Nephron (organoid): ENCODE data around the gene ZNF827.

Experiments
- H3K27ac Mint-ChIP-seq, 3 experiments: 2 replicates each; pipeline ENCODE4 v1.8.0; 2020; ENCODE audit warnings: mixed read lengths in 3 of 3, mild to moderate bottlenecking in 2 of 3, moderate library complexity in 1 of 3
- H3K27me3 Mint-ChIP-seq: 2 replicates; pipeline ENCODE4 v1.8.0; 2021; ENCODE audit warnings: low read depth, mild to moderate bottlenecking, moderate library complexity, mixed read lengths
- H3K36me3 Mint-ChIP-seq: 2 replicates; pipeline ENCODE4 v1.8.0; 2020; ENCODE audit warnings: low read depth, mixed read lengths
- H3K4me1 Mint-ChIP-seq: 2 replicates; pipeline ENCODE4 v1.8.0; 2020; ENCODE audit warnings: mixed read lengths
- H3K4me3 Mint-ChIP-seq, 3 experiments: 2 replicates each; pipeline ENCODE4 v1.8.0; 2020; ENCODE audit warnings: mild to moderate bottlenecking in 3 of 3, mixed read lengths in 3 of 3, moderate library complexity in 2 of 3
- H3K9me3 Mint-ChIP-seq: 2 replicates; pipeline ENCODE4 v1.8.0; 2020; ENCODE audit warnings: mixed read lengths
- CTCF ChIP-seq, 3 experiments: fragments of 200-600 bp; sonication (generic); IDR thresholded peaks; one replicate each; pipeline ENCODE4 v1.5.0; 2021; ENCODE audit warnings: antibody characterized with exemption in 3 of 3; ENCODE audit not compliant: unreplicated experiment in 3 of 3

ZNF827 gene

GRCh38 chr4:145730026-145730425 is 208.6 kb downstream of the ZNF827 start:
- H3K9me3 Mint-ChIP-seq: no peaks in the 10 kb centered on the region
- H3K4me3 Mint-ChIP-seq: peak overlapping the region in 1 of 3 experiments; percentile 7
- no peaks in the 10 kb centered on the region for H3K27me3 Mint-ChIP-seq

DNA sequence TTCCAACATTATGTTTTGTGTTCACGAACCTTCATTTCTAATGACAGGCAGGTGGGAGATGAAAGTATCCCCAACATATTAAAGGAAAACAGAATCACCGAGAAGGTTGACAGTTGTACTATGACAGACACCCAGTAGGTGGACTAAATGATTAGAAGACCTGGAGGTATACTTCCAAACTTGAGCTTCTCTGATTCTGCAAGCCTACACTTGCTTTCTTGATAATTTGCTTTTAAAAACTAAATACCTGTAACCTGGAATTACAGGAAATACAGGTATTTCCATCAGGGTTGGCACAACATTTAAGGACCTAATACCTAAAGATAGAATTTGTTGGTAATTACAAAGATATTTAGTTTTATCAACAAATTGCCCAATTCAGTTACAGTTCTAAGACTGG is 215.3 kb downstream of the ZNF827 start:
- no peak for TF ChIP-seq CTCF (IDR thresholded peaks at IDR 0.05; ENCODE audit: unreplicated experiment in 3 of 3)
- no peaks in the 10 kb centered on the region for H3K9me3 Mint-ChIP-seq
- peaks cover 4% of the 10 kb centered on the region for H3K27me3 Mint-ChIP-seq
- no peaks in the 10 kb centered on the region for H3K36me3 Mint-ChIP-seq
- peaks cover 19% of the 10 kb centered on the region for H3K4me1 Mint-ChIP-seq
- no peak overlapping the region for H3K27ac Mint-ChIP-seq
- no peak overlapping the region for H3K4me3 Mint-ChIP-seq

More at GRCh38 chr4:145730026-145730425, 208.6 kb downstream of the ZNF827 start:
- H3K27ac Mint-ChIP-seq: peak overlapping the region; percentile 24 to 92 (median 63)
- no peak for TF ChIP-seq CTCF (IDR thresholded peaks at IDR 0.05; ENCODE audit: unreplicated experiment in 3 of 3)
- H3K4me1 Mint-ChIP-seq: peaks cover 47% of the 10 kb centered on the region
- H3K36me3 Mint-ChIP-seq: no peaks in the 10 kb centered on the region

DNA sequence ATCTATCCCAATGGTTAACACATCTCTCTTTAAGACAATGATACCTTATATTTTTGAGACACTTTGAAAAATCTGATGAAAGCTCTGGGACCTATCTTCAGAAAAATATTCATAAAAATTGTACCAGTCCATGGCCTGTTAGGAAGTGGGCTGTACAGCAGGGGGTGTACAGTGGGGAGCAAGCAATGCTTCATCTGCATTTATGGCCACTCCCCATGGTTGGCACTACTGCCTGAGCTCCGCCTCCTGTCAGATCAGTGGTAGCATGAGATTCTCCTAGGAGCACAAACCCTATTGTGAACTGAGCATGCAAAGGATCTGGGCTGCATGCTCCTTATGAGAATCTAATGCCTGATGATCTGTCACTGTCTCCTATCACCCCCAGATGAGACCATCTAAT is 216.1 kb downstream of the ZNF827 start:
- Mint-ChIP-seq H3K4me3 (no peak overlapping the region), H3K9me3 (no peaks in the 10 kb centered on the region), H3K4me1 (peaks cover 25% of the 10 kb centered on the region), H3K27me3 (peaks cover 4% of the 10 kb centered on the region), H3K36me3 (no peaks in the 10 kb centered on the region), H3K27ac (no peak overlapping the region)
- no peak for TF ChIP-seq CTCF (IDR thresholded peaks at IDR 0.05; ENCODE audit: unreplicated experiment in 3 of 3)

DNA sequence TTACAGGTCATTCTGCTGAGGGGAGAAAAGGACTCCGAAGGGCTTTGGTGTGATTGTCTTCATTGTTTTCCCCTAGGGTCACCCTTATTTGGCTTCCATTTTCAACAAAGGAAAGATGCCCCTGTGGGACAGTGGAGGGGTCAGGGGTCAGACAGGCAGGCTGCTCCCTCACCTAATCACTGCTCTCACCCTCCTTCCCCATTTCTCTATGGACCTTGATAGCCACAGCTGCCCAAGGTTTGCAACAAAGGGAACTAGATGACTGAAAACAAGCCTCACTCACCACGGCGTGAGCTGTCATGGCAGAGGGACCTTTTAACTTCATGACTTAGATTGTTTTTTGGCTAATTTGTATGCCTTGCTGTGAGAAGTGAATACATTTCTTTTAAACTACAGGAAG is 218.0 kb downstream of the ZNF827 start:
- no peak for TF ChIP-seq CTCF (IDR thresholded peaks at IDR 0.05; ENCODE audit: unreplicated experiment in 3 of 3)
- peak overlapping the region in 1 of 3 experiments; percentile 46 for H3K27ac Mint-ChIP-seq

DNA sequence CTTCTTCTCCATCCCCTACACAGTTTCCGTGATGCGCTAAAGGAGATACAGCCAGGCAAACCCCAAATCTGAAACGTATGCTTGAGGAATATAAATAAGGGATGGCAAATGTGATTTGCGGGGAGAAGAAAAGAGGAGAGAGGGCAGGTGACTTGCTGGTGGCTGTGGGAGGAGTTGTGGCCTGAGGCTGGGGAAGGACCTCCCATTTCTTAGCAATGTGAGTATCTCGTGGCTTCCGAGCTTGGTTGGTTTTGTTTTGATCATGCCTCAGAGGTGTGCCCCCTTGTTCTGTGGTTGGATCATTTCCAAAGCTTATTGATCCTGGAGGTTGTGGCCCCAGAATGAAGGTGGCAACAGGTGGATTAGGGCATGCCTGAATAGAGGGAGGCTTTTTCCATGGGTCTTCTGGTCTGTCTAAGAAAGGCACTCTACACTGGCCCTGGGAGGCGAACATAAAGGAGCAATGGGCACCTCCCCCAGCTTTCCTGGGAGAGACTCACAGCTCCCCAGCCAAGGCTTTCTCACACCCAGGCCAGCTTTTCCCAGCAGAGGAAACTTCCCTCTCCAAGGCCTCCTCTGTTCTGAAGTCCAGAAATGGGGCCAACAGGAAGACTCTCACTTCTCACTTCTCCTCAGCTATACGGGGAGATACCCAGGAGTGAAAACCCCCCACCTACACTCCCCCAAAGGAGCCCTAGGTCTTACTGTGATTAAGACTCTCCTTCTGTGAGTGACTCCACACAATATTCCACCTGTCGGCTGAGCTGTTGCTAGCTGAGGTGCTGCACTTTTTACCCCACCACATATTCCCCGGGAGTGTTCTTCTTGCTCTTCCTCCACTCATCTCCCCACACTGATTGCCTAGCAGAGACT is 218.6 kb downstream of the ZNF827 start:
- Mint-ChIP-seq H3K9me3 (no peaks in the 10 kb centered on the region), H3K36me3 (no peaks in the 10 kb centered on the region), H3K4me1 (peaks cover 38% of the 10 kb centered on the region), H3K27ac (peak overlapping the region; percentile 30 to 67 (median 46)), H3K4me3 (no peak overlapping the region), H3K27me3 (peaks cover 4% of the 10 kb centered on the region)
- no peak for TF ChIP-seq CTCF (IDR thresholded peaks at IDR 0.05; ENCODE audit: unreplicated experiment in 3 of 3)

More for the DNA sequence above, 218.0 kb downstream of the ZNF827 start:
- Mint-ChIP-seq H3K4me3 (no peak overlapping the region), H3K9me3 (no peaks in the 10 kb centered on the region), H3K36me3 (no peaks in the 10 kb centered on the region), H3K4me1 (peaks cover 38% of the 10 kb centered on the region), H3K27me3 (peaks cover 4% of the 10 kb centered on the region)
